ENCODE data around the gene DPH5.

The DPH5 gene

DNA sequence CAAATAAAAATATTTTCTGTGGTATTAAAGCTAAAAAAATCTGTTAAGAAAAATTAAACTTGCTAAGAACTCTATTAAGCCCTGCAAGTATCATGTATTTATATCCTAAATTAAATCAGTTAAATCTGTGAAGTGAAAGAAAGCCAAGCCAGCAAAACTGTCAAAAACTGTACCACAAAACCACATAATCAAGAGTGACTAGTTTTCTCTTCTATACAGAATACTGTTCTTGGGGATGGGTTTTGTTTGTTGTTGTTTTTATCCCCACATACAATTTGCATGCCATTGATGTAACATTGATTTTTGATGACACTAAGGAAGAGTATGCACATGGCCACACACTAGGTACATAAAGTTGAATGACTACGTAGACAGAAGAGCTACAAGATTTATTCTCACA is 20.4 kb downstream of the DPH5 start:
- Histone ChIP-seq H3K36me3 (ENCODE audit: insufficient read depth, low read length) (peaks cover 26% of the 10 kb centered on the region), H2AFZ (ENCODE audit: low read depth, low read length) (no peak overlapping the region), H4K20me1 (ENCODE audit: insufficient read depth, low read length) (no peaks in the 10 kb centered on the region), H3K27me3 (ENCODE audit: insufficient read depth, low read length, poor library complexity) (no peaks in the 10 kb centered on the region), H3K9me3 (ENCODE audit: insufficient read depth, low read length, severe bottlenecking) (no peaks in the 10 kb centered on the region), H3K4me3 (ENCODE audit: low read depth in 1 of 2, low read length in 2 of 2) (no peak overlapping the region), H3K79me2 (ENCODE audit: insufficient read depth, low read length) (no peaks in the 10 kb centered on the region), H3K9ac (ENCODE audit: low read depth, low read length) (no peak overlapping the region), H3K4me2 (ENCODE audit: insufficient read depth, low read length) (no peak overlapping the region), H3K27ac (ENCODE audit: low read length) (no peak overlapping the region), H3K4me1 (ENCODE audit: insufficient read depth, low read length) (peaks cover 4% of the 10 kb centered on the region; the same call in 1 of the 2 replicates)
- ATAC-seq (ENCODE audit: insufficient read depth, low read depth) (peak; percentile 58; the same call in 2 of the 3 replicates), DNase-seq (no peak)
- TF ChIP-seq EZH2 (IDR thresholded peaks at IDR 0.05; ENCODE audit: borderline replicate concordance, low read depth, low read length, severe bottlenecking), result no peak
- TF ChIP-seq, protein P1, sequence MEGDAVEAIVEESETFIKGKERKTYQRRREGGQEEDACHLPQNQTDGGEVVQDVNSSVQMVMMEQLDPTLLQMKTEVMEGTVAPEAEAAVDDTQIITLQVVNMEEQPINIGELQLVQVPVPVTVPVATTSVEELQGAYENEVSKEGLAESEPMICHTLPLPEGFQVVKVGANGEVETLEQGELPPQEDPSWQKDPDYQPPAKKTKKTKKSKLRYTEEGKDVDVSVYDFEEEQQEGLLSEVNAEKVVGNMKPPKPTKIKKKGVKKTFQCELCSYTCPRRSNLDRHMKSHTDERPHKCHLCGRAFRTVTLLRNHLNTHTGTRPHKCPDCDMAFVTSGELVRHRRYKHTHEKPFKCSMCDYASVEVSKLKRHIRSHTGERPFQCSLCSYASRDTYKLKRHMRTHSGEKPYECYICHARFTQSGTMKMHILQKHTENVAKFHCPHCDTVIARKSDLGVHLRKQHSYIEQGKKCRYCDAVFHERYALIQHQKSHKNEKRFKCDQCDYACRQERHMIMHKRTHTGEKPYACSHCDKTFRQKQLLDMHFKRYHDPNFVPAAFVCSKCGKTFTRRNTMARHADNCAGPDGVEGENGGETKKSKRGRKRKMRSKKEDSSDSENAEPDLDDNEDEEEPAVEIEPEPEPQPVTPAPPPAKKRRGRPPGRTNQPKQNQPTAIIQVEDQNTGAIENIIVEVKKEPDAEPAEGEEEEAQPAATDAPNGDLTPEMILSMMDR (IDR thresholded peaks at IDR 0.05; ENCODE audit: borderline replicate concordance, extremely low read depth, low read length, poor library complexity, severe bottlenecking), result no peak

GRCh38 chr1:101004670-101005069 is 20.9 kb downstream of the DPH5 start:
- peaks cover 4% of the 10 kb centered on the region; the same call in 1 of the 2 replicates for H3K4me1 ChIP-seq (ENCODE audit: insufficient read depth, low read length)
- H4K20me1 ChIP-seq (ENCODE audit: insufficient read depth, low read length), result no peaks in the 10 kb centered on the region
- DNase-seq, result no peak
- no peaks in the 10 kb centered on the region for H3K27me3 ChIP-seq (ENCODE audit: insufficient read depth, low read length, poor library complexity)
- no peaks in the 10 kb centered on the region for H3K79me2 ChIP-seq (ENCODE audit: insufficient read depth, low read length)
- H3K27ac ChIP-seq (ENCODE audit: low read length), result no peak overlapping the region
- H3K9ac ChIP-seq (ENCODE audit: low read depth, low read length), result no peak overlapping the region
- no peak overlapping the region for H3K4me3 ChIP-seq (ENCODE audit: low read depth in 1 of 2, low read length in 2 of 2)
- H3K9me3 ChIP-seq (ENCODE audit: insufficient read depth, low read length, severe bottlenecking), result no peaks in the 10 kb centered on the region
- TF ChIP-seq, protein P1 (IDR thresholded peaks at IDR 0.05; ENCODE audit: borderline replicate concordance, extremely low read depth, low read length, poor library complexity, severe bottlenecking), result no peak
- TF ChIP-seq EZH2 (IDR thresholded peaks at IDR 0.05; ENCODE audit: borderline replicate concordance, low read depth, low read length, severe bottlenecking), result no peak
- ATAC-seq (ENCODE audit: insufficient read depth, low read depth), result no peak
- peaks cover 24% of the 10 kb centered on the region for H3K36me3 ChIP-seq (ENCODE audit: insufficient read depth, low read length)
- no peak overlapping the region for H3K4me2 ChIP-seq (ENCODE audit: insufficient read depth, low read length)
- no peak overlapping the region for H2AFZ ChIP-seq (ENCODE audit: low read depth, low read length)

DNA sequence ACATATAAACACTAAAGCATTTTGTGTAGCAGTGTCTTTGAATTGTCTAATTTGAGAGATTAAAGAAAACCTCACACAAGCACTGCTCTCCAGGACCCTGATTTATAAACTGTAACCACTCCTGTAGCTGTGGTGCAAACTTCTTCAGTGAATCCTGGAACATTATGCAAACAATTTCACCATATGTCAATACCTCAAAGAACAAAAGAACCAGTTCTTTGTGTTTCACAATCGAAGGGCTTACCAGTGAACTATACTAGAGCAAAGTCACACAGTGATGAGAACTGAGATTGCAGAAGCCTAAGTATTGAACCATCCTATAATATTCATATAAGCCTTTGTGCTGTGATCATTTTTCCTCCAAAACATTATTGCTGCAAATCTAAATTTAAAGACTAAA is 21.5 kb downstream of the DPH5 start:
- no peak overlapping the region for H3K27ac ChIP-seq (ENCODE audit: low read length)
- no peaks in the 10 kb centered on the region for H3K9me3 ChIP-seq (ENCODE audit: insufficient read depth, low read length, severe bottlenecking)
- no peak for ATAC-seq (ENCODE audit: insufficient read depth, low read depth)
- no peaks in the 10 kb centered on the region for H4K20me1 ChIP-seq (ENCODE audit: insufficient read depth, low read length)
- TF ChIP-seq EZH2 (IDR thresholded peaks at IDR 0.05; ENCODE audit: borderline replicate concordance, low read depth, low read length, severe bottlenecking), result no peak
- TF ChIP-seq, protein P1 (IDR thresholded peaks at IDR 0.05; ENCODE audit: borderline replicate concordance, extremely low read depth, low read length, poor library complexity, severe bottlenecking), result no peak
- H2AFZ ChIP-seq (ENCODE audit: low read depth, low read length), result no peak overlapping the region
- peaks cover 24% of the 10 kb centered on the region for H3K36me3 ChIP-seq (ENCODE audit: insufficient read depth, low read length)
- H3K4me3 ChIP-seq (ENCODE audit: low read depth in 1 of 2, low read length in 2 of 2), result no peak overlapping the region
- no peak overlapping the region for H3K9ac ChIP-seq (ENCODE audit: low read depth, low read length)
- H3K4me2 ChIP-seq (ENCODE audit: insufficient read depth, low read length), result no peak overlapping the region
- no peak for DNase-seq
- no peaks in the 10 kb centered on the region for H3K79me2 ChIP-seq (ENCODE audit: insufficient read depth, low read length)
- H3K4me1 ChIP-seq (ENCODE audit: insufficient read depth, low read length), result peaks cover 4% of the 10 kb centered on the region; the same call in 1 of the 2 replicates
- H3K27me3 ChIP-seq (ENCODE audit: insufficient read depth, low read length, poor library complexity), result no peaks in the 10 kb centered on the region
